Activated CD4-positive, alpha-beta T cell treated with anti-CD3 and anti-CD28 coated beads, Interleukin-2, amount 50 U/mL, for 48 hours (primary cell): Measurements from ENCODE around the gene SUPT20HL1.

Experiments
- DNase-seq, 2 experiments: peaks; one replicate each; pipeline ENCODE4 v3.0.0-alpha.2; 2020

Gene SUPT20HL1

DNA sequence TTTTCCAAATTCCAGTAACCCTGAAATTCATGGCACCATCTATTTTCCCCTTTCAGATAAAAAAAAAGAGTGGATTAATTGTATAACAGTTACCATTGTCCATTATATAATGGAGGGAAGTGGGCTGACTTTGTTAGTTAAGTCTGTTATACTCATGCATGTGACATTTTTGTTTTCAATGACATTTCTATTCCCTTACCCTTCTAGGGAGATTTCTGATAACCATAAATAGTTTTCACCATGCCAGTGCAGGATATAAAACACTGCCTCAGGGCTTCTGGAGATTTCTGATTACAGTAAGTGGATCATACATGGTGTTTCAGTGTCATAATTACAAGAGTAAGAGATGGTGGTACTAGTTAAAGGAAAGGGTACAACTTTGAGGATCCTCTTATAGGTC, 45.5 kb downstream of the SUPT20HL1 start:
- no peak for DNase-seq
